Stimulated activated CD8-positive, alpha-beta memory T cell treated with anti-CD3 and anti-CD28 coated beads, Interleukin-12 subunit alpha, Interleukin-12 subunit beta, amount 100 ng/mL, for 4 hours (primary cell): Measurements from ENCODE around the gene APCDD1L.

Experiments used
- DNase-seq: peaks from one replicate; pipeline ENCODE4 v3.0.0-alpha.2; 2020; ENCODE audit warnings: low read depth

Gene APCDD1L

DNA sequence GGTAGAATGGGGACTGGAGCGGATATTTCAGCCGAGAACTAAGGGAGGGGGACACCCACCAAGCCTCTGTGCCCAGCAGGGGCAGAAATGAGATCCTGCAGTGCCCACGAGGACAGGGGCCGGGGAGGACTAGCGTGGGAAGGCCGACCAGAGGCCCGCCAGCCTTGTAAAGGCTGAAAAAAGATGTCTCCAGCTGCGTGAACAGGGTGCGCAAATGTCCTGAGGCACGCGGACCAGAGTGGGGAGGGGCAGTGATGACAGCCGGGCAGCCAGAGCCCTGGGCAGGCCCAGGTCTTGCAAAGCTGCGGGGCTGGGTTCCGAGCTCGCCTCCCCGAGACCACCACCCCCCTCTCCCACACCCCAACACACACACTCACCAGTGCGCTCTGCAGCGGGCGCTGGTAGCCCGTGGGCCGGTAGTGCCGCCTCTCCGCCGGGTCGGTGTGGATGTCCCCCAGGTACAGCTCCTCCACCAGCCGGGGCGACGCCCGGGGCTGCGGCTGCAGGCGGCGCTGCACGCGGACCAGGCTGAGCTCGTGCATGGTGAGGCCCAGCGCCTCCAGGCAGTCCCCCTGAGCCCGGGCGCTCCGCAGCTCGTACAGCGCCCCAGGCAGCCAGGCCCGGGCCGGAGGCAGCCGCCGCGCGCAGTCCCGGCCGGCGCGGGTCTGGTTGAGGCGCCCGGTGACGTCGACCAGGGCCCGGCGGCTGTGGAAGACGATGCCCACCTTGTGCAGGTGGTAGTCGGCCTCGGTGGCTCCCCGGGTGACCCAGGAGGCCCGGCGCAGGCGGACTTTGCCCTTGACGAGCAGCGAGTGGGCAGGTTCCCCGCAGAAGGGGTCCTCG lies 48.2 kb downstream of the APCDD1L start:
- no peak for DNase-seq

DNA sequence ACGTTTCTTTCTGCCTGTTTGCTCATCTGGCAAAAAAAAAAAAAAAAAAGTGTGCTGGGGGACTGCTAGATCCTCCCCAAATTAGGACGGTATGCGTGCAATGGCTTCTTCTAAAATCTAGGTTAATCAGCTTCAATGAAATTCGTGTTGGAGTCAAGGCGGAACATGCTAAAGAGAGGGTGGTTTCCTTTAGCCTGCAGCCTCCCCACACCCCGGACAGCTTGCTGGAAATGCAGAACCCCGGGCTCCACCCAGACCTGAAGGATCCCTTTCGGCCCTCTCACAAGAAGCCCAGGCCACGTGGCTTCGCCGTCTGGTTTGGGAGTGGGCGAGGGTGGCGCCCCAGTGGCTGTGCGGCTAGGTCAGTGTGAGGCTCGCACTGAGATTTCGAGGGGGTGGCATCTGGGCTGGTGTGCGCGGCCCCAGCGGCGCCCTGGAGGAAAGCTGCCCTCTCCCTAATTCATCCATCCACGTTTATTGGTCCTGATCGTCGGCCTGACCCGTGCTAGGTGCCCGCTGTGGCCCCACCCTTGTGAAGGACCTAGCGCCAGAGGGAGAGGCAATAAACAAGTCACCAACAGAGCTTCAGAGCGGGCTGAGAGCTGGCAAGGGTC lies 49.0 kb downstream of the APCDD1L start:
- DNase-seq = no peak

DNA sequence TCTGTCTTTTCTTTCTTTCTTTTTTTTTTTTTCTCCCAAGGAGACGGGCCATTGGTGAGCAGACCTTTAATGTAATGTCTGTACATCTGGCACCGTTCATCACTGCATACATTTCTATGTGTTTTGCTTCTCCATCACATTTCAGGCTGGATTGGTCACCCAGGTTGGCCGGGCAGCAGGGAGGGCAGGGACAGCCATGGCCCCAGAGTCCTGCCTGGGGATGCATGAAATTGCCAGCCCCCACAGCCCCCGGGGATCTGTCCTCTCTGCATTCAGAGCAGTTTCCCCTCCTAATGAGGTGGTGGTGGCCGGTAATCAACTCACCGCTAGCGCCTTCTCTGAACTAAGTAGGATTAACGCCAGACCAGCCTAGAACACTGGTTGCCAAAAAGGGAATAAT lies 50.4 kb downstream of the APCDD1L start:
- DNase-seq = no peak

DNA sequence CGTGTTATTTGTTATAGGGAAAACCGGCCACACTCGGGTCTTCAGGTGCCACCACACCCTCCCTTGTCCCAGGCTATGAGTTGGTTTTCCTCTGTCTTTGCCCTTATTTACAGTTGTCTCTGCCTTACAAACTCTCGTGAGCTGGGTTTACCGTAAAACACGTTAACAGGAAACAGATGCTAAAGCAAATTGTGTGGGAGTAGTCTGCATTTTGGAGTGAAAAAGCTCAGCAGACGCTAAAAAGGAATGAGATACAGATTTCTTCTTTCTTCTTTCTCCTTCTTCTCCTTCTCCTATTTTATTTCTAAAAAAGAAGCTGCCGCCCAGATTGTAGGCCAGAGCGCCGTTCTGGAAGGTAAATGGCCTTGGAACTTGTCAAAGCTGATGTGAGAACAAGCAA lies 51.9 kb downstream of the APCDD1L start:
- DNase-seq = no peak

DNA sequence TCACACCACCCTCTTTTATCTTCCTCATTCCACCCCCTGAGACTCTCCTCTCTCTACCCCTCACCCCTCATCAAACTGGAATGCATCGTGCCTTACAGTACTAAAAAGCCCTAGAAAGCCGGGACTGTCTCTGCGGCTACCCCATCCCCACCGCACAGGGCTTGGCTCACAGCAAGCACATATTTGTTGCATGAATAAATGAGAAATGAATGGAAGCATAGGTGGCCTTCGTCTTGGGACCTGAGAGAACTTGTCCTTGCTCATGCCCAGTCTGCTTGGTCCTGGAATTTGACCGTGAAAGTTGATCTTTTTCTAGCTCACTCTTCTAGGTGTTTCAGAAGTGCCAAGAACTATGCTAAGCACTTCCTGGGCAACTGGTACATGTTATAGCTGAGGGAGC lies 53.3 kb downstream of the APCDD1L start:
- no peak for DNase-seq

DNA sequence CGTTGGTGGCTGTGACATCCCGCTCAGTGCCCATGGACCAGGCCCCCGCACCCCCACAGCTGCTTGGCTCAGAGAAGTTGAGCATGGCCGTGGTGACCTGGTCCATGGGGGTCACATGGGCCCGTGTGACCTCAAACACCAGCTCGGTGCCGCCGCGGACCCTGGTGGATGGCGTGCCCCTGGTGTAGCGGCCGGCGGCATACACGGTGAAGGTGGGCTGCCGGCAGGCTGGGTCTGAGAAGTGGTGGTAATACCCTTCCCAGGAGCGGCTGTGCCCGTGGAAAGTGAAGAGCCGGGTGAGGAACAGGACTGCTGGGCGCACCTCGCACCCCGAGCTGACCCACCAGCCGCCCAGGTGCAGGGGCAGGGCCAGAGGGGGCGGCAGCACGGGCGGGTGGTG lies 54.1 kb downstream of the APCDD1L start:
- no peak for DNase-seq

DNA sequence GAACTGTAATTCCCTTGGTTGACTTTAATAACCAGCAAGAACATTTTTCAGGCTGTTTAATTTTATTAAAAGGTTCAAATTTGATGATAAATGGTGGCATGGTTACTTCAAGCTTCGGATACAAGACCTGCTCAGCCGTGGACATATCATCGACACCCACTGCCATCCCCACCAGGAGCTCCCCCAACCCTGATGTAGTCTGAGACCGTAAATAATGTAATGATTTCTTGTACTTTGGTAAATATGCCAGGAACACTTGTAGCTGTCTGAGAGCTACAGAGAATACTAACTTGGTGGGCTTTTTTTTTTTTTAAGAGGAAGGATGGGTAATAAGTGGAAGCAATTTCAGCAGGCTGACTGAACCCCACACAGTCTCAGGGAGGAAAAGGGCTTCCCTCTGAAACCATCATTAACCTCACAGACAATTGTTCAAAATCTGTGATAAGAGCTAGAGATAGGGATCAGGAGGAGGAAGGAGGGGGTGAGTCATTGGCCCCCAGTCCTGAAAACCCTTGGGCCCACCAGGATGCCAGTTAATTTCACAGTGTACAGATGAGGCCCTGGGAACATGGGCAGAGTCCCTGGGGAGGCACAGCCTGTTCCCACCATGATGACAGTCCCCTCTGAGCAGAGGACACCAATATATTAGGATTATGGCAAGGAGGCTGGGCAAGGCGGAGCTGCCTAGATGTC lies 56.0 kb downstream of the APCDD1L start:
- no peak for DNase-seq

DNA sequence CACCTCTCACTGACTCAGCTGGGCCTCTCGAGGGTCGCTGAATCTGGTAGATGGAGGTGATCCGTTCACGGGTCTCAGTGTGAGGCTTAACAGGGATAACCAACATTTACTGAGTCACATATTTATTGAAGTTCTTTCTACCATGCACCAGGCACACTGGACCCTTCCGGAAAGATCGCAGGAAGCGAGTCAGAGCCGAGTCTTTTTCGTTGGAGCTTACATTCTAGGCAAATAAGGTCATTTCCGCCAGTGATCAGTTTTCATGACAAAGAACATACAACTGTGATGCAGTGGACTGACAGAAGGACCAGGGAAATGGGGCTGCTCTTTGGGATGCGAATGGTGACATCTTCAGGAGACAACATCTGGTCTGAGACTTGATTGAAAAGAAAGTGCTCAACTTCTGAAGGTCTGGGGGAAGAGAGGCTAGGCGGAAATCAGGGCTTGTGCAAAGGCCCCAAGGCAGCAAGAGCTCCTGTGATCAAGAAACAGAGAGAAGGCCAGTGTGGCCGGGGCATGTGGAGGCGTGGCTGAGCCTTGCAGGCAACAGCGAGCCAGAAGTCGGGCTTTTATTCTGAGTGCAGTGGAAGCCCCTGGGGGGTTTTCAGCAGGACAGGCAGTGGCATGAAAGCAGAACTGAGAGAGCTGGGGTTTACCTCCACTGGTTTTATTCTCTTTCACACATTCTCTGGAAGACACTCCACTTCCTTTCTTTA lies 56.7 kb downstream of the APCDD1L start:
- DNase-seq = no peak

DNA sequence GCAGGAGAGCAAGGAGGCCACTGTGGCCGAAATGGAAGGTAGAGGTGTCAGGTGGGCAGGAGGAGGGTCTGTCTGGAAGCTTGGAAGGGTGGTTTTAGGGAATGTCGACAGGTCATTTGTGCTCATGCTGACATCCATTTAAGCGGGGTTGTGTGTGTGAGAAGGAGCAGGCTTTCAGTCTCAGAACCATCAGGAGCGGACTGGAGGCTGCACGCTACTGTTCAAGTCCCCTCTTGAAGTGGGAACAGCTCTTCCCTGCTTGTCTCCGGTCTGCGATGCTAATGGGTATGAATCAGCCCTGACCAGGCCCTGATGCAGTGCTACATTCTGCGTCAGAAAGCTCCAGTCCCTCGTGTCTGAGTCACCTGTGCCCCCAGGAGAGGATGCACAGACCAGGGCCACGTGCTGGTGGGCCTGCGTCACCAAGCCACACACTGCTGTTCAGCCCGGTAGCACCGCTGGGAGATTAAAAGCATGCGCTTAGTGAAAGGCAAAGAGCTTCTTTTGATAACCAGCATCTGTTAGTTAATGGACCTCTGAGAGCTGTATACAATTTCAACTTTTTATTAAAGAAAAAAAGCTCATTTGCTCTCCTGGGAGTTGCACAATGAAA lies 58.0 kb downstream of the APCDD1L start:
- DNase-seq = no peak

DNA sequence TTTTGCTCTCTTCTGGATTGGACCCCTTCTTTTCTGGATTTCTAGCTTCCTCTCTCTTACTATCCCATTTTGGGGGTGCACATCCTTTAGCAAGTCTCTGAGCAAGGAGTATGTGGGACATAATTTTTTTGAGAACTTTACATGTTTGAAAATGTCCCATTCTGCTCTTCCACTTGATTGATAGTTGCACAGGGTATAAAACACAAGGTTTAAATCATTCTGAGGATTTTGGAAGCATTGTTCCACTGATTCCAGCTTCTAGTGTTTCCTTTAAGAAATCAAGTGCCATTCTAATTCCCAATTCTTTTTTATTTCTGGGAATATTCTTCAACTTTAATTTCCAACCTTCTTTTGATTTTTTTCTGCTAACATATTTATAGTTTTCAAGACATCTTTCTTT lies 60.7 kb downstream of the APCDD1L start:
- no peak for DNase-seq

DNA sequence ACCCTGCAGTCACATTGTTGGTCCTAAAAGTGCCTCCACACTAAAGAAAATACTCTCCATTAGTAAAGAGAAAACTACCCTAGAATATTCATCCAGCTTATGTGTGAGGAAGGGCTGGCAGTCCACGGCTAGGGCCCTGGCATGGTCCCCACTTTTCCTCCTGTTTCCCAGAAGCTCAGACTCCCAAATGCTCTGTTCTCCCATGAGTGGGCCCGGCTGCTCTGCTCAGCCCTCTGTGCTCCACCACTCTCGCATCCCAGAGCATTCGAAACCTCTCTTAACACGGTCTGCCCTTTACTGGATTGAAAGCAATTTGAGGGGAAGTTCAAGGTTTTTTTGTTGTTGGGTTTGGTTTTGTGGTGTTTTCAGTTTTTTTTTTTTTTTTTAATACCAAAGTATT lies 61.8 kb downstream of the APCDD1L start:
- no peak for DNase-seq

DNA sequence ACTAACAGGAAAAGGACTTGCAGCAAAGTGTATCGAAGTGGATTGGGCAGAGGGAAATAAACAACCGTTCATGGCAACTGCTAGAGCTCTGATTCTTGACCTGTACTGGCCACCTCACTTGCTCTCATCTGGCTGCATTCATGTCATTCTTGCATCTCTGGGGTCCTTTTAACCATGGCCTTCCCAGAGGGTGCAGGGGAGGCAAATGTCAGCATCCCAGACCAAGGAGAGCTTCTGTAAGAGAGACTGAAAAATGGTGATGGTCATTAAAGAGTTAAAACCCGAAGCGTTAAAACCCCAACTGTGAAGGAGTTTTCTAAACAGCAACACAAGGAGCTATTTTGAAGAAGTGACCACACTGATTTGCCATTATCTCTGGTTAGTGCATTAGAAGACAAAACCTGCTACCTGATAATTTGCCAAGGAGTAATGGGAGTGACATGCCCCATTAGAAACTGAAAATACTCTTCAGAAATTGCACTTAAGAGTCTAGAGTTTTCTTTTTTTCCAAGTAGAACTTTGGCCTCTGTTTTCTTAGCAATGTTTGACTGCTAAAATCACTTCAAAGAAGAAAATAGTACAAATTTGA lies 62.4 kb downstream of the APCDD1L start:
- DNase-seq = no peak

DNA sequence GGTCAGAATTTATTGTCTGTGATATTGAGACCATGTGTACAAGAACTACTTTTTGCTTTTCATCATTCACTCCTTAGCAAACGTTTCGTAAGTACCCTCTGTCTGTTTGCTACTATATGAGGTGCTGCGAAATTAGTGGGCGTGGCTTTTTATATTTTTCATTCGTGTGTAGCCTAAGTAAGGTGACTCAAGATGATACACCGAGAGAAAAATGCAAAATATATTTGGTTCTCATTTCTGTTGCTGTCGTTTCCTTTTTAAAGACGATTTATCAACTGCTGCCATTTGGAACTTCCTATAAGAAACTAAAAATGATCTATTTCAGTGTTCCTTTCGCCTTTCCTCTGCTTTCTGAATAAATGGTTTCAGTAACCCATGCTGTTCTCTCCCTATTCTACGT lies 64.9 kb downstream of the APCDD1L start:
- no peak for DNase-seq

DNA sequence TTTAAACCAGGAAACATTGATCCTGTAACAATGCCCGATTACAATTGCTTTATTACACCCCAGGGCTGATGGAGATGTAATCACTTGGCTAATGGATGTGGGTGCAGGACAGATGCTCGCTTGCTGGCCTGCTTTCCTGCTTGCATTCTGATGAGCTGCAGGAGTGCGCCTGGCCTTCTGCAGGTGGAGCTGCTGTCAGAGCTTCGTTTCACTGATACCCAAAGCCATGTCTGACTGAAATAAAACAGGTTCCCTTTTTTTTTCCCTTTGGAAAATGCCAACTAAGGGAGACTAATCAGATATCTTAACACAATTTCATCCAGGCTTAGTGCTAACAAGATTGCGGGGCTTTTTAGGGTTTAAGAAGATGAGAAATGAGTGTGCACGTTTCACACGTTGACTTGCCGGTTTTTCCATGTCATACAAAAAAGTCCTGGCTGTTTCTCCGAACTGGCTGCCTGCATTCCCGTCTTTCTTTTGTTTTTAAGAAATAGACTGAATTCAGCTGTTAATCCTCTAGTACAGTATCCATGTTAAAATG lies 65.4 kb downstream of the APCDD1L start:
- DNase-seq = no peak

DNA sequence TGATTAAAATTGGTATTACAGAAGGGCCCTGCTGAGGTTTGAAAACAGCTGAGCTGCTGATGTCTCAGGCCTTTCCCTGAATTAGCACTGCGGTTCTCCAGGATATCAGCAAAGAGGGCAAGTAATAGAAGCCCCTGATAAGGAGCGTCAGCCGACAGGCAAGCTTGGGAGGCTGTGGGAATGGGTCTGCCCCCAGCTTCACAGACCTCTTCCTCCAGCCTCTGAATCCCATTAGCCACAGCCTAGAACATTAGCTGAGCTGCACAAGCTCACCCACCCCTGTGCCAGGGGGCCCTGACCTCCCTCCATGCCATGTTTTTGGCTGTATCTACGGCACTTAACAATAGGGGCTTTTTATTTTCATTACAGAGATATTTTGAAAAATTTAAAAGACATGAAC lies 66.2 kb downstream of the APCDD1L start:
- no peak for DNase-seq

DNA sequence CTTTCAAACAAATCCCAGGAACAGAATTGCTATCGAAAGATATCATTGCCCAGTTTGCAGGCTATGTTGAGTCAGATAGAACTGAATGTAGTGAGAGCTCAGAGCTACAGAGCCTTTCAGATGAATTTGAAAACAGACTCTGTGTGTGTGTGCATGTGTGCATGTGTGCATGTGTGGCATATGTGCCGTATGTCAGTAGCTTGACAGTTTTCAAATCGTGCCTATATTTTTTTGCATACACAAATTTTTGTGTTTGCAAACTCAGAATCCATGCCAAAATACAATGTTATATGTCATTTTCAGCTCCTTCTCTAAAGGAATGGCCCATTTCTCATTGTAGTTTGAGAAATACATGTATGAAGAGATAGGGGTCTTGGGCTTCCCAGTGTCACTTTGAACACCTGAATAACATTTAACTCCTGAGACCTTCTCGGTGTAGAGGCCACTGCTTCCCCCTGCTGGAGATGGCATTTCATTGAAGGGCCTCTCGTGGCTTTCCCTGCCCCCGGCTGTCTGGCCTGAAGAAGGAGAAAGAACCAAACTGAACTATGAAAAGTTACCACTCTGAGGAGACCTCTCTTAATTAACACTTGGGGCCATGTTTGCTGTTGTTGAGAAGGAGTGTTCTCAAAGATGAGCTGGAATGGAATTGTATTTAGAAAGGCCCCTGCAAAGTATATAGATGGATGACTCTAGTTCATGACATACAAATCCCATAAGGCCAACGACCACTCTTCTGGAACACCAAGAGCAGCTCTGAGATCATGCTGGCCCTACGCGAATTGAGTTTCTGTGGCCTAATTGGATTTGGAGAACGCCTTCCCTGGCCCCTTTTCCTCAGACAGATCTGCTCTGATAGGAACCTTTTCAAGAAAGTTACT lies 67.4 kb downstream of the APCDD1L start:
- peak; percentile 7 for DNase-seq

DNA sequence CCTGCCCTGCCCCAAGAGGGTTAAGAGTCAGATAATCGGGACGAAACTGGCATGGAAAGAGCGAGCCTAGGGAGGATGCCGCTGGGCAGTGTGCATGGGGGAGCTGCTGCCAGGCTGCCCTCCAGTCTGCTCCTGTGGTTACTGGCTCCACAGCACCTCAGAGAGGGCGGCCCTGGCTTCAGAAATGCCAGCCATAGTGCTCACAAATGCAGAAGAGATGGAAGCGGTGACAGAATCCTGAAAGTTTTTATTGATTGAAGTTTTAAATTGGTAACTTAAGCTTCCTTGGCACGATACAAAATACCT lies 68.3 kb downstream of the APCDD1L start:
- DNase-seq = no peak

DNA sequence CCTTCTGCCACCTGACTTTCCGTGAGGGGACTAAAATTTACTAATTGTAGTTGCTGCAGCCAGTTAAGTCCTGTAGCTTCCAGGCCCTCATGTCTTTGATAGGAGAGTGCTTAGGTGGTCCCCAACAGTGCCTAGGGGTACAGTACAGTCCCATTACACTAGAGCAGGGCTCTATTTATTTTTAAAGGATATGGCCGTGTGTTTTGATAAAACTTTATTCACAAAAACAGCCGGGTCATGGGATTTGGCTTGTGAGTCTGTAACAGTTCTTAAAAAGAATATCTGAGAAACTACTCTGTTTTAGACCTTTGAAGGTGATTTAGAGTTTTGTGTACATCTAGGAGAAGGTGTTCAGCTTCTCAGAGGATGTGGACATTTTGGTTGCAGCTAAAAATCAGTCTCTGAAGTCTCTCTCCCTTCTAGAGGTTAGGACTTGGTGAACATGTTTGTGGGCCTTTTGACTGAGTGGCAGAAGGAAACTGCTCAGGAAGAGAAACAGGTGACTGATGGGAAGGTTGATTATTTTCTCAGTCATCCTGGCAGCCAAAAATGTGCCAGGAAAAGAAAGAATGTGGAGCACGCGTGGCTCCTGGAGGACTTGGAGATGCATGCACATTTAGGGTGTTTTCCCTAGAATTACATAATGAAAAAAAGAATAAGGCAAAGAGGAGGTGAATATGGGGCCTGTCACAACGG lies 68.8 kb downstream of the APCDD1L start:
- DNase-seq = no peak

DNA sequence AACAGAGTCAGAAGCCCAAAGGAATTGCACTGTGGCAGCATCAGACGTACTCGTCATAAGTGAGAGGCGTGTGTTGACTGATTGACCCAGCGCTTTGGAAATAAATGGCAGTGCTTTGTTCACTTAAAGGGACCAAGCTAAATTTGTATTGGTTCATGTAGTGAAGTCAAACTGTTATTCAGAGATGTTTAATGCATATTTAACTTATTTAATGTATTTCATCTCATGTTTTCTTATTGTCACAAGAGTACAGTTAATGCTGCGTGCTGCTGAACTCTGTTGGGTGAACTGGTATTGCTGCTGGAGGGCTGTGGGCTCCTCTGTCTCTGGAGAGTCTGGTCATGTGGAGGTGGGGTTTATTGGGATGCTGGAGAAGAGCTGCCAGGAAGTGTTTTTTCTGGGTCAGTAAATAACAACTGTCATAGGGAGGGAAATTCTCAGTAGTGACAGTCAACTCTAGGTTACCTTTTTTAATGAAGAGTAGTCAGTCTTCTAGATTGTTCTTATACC lies 70.4 kb downstream of the APCDD1L start:
- no peak for DNase-seq

DNA sequence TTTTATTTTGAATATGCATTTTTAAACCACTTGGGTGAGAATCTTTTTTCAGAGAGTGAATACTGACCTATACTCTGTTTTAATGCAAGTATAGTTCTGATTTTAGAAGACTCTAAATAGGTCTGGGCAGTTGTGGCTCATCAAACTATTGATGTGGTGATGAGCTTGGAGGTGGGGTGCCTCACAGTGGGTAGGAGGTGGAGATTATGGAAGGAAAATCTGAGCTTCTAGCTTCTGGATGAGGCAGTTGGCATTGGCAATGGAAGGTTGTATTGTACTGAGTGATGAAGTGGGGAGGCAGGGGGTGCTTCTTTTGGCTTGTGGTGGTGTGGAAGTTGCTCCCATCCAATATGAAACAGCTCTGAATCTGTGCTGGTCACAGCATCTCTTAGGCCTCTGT lies 73.5 kb downstream of the APCDD1L start:
- no peak for DNase-seq
